ENCODE data around the gene GBX1. TPM values are rescaled to one million over a fixed set of nuclear protein-coding genes. Genes with fewer than 3 reads are reported as not detected.

The GBX1 gene
- total RNA-seq, 1 donor from 2014 or later: not detected

DNA sequence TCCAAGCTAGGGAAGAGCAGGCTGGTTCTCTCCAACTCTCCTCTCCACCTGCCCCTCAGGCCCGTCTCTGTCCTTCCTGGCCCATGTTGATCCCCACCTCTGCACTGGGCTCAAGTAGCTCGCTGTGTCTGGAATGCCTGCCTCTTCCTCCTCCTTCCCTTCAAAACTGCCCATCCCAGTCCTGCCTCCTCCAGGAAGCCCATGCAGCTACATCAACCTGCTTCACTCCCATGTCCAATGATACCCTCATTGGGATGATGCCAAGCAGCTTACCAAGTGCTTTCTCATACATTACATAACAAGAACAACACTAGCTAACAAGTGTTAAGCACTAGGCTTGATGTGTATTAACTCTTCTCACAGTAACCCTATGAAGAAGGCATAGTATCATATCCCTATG lies 11.3 kb upstream of the GBX1 start:
- no peak overlapping the region for H3K4me3 ChIP-seq (ENCODE audit: low read depth, low read length)
- DNase-seq (ENCODE audit: low read depth): no peak
- TF ChIP-seq, protein P1, sequence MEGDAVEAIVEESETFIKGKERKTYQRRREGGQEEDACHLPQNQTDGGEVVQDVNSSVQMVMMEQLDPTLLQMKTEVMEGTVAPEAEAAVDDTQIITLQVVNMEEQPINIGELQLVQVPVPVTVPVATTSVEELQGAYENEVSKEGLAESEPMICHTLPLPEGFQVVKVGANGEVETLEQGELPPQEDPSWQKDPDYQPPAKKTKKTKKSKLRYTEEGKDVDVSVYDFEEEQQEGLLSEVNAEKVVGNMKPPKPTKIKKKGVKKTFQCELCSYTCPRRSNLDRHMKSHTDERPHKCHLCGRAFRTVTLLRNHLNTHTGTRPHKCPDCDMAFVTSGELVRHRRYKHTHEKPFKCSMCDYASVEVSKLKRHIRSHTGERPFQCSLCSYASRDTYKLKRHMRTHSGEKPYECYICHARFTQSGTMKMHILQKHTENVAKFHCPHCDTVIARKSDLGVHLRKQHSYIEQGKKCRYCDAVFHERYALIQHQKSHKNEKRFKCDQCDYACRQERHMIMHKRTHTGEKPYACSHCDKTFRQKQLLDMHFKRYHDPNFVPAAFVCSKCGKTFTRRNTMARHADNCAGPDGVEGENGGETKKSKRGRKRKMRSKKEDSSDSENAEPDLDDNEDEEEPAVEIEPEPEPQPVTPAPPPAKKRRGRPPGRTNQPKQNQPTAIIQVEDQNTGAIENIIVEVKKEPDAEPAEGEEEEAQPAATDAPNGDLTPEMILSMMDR (conservative IDR thresholded peaks at IDR 0.05; ENCODE audit: low read depth, low read length): no peak

DNA sequence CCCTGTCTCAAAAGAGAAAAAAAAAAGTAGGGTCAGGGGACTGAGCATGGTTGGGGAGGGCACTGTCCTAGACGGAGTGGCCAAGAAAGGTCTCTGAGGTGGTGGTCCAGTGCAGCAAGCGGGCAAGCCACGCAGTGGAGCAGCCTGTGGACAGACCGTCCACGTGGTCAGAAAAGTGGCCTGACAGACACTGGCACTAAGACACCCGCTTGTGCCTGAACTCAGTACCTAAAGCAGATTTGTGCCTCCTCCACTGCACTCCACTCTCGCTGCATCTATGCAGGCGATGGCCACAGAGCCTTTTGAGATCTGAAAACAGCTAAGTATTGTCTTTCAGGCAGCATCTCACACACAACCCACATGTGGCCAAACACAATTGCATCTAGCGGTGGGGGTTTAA lies 10.7 kb upstream of the GBX1 start:
- TF ChIP-seq, protein P1 (conservative IDR thresholded peaks at IDR 0.05; ENCODE audit: low read depth, low read length): no peak
- no peak overlapping the region for H3K4me3 ChIP-seq (ENCODE audit: low read depth, low read length)
- DNase-seq (ENCODE audit: low read depth): no peak

DNA sequence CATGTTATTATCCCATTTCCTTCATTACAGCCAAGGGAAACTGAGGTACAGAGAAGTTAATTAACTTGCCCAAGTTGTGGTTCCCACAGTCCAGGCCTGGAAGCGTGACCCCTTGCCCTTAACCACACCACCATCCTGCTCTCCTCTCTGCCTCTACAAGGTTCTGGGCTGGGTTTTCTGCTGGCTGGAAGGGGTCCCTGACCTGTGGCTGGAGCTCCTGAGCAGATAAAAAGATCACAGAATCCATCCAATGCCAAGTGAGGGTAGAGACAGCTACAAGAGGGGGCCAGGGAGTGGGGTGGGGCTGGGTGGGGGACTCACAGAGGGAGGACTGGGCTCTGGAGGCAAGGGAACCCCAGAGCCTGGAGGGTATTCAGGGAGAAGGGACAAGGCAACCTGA lies 9.8 kb upstream of the GBX1 start:
- DNase-seq (ENCODE audit: low read depth): no peak
- no peak overlapping the region for H3K4me3 ChIP-seq (ENCODE audit: low read depth, low read length)
- TF ChIP-seq, protein P1 (conservative IDR thresholded peaks at IDR 0.05; ENCODE audit: low read depth, low read length): no peak

DNA sequence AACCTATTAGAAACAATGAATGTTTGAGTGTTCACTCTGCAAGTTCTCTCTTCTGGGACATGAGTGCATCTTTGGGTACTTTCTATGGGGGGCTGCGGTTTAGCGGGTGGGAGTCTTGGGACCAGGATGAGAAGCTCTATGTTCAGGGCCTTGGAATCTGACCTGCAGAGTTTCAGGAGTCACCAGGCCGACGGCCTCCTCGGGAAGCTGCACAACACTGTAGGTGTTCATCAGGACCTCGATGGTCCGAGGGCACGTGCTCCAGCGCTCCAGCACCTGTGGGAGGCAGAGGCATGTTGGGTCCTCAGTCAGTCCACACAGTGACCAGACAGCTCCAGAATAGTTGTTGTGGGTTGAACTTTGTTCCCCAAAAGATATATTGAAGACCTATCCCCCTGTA lies 8.9 kb upstream of the GBX1 start:
- H3K4me3 ChIP-seq (ENCODE audit: low read depth, low read length): no peak overlapping the region
- TF ChIP-seq, protein P1 (conservative IDR thresholded peaks at IDR 0.05; ENCODE audit: low read depth, low read length): no peak

DNA sequence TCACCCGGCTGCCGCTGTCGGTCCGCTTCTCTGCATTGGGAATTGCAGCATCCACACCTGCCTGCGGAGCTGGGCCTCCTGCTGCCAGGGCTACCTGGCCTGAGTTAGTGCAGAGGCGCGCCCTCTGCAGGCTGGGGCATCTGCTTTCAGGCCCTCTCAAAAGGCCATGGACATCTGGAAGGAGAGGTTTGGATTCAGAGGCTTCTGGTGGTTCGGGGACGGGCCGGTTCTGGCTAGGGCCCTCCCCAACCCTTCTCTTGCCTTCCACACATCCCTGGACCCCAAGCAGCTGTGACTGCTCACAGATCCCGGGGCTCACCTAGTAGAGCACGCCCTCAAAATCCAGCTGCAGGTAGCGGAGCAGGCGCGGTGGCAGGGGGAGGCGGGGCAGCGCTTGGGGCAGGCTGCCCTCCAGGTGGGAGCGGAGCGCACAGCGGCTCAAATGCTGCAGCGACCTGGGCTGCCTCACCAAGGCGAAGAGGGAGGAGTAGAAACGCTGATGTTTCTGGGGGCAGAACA lies 8.4 kb upstream of the GBX1 start:
- H3K4me3 ChIP-seq (ENCODE audit: low read depth, low read length): no peak overlapping the region
- TF ChIP-seq, protein P1 (conservative IDR thresholded peaks at IDR 0.05; ENCODE audit: low read depth, low read length): no peak

More for the DNA sequence above, 8.9 kb upstream of the GBX1 start:
- no peak for DNase-seq (ENCODE audit: low read depth)

DNA sequence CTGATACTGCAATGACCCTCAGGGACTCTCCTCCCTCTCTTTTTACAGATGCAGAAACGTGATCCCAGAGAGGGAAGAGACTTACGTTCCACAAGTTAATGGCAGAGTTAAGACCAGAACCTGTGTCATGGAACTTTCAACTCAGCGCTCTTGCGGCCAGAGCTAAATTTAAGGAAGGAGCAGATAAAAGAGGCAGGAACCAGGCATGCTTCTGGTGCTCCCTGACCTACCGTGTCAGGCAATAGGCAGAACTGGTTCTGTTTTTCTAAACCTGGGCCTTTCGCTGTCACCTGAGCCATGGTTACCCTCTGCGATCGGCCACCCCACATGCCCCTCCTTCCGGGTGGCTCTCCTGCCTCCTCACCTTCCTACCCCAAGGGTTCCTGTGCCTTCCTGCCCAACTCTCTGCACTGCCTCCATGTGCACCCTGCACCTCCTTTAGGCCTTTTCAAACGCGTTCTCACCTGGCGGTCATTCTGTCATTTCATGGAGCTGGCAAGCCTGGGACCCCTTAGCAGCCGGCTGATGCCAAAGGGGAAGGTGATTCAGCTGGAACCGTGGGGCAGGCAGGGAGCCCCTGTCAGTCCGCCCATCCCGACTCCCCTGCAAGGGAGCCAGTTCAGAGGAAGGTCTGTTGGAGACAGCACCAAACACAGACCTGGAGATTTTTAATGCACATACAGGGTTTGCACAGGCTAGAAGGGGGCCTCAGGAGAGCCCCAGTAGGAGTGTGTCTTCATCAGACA lies 7.7 kb upstream of the GBX1 start:
- no peak overlapping the region for H3K4me3 ChIP-seq (ENCODE audit: low read depth, low read length)
- TF ChIP-seq, protein P1 (conservative IDR thresholded peaks at IDR 0.05; ENCODE audit: low read depth, low read length): no peak
- DNase-seq (ENCODE audit: low read depth): no peak

More for the DNA sequence above, 8.4 kb upstream of the GBX1 start:
- DNase-seq (ENCODE audit: low read depth): no peak
